SK-N-SH (cell line): ENCODE results near the gene KLF3. TPM values are rescaled to one million over a fixed set of nuclear protein-coding genes. Genes with fewer than 3 reads are reported as not detected.

Experiments
- CTCF ChIA-PET: fragments of 300-600, 350-600 bp; formaldehyde crosslinking; extraction: SDS; loops from one replicate; lab custom pipeline; 2021; lab: Yijun Ruan, JAX
- POLR2A ChIA-PET: fragments of 350-600 bp; sonication (Branson Sonifier 250); formaldehyde crosslinking; extraction: SDS; loops from one replicate; lab custom pipeline; 2020; ENCODE audit warnings: antibody characterized with exemption, inconsistent platforms; lab: Yijun Ruan, JAX
- DNase-seq: peaks from one replicate; pipeline ENCODE4 v3.0.0; 2012
- H2AFZ ChIP-seq: fragments of 200-600 bp; sonication (generic); 2 replicates; pipeline ENCODE4 v1.8.1; 2016; ENCODE audit warnings: antibody characterized with exemption, mild to moderate bottlenecking, low read depth
- H3F3A ChIP-seq: fragments of 200-600 bp; sonication (generic); replicated peaks from 2 replicates; pipeline ENCODE3; 2016; ENCODE audit warnings: antibody characterized with exemption, mild to moderate bottlenecking; ENCODE audit not compliant: insufficient read depth
- H3K27ac ChIP-seq, 2 experiments: fragments of 200-500 bp in 1 of 2; fragments of 200-600 bp in 1 of 2; sonication (Bioruptor generic) in 1 of 2; sonication (generic), shearing (Covaris generic) in 1 of 2; 2 replicates each; pipeline versions ENCODE4 v1.5.1 to v1.6.1; 2014 to 2016; ENCODE audit warnings: low read depth in 2 of 2, inconsistent platforms in 1 of 2, low read length in 1 of 2, mild to moderate bottlenecking in 1 of 2, mixed read lengths in 1 of 2
- H3K27me3 ChIP-seq: fragments of 200-600 bp; sonication (generic), shearing (Covaris generic); 2 replicates; pipeline ENCODE4 v1.6.1; 2016; ENCODE audit warnings: mixed run types; ENCODE audit not compliant: insufficient read depth
- H3K36me3 ChIP-seq, 2 experiments: fragments of 200-500 bp in 1 of 2; fragments of 200-600 bp in 1 of 2; sonication (Bioruptor generic) in 1 of 2; sonication (generic) in 1 of 2; replicated peaks in 1 of 2; 2 replicates each; pipeline versions ENCODE3 to v1.5.1; 2014 to 2016; ENCODE audit warnings: low read length in 1 of 2, mild to moderate bottlenecking in 1 of 2; ENCODE audit not compliant: insufficient read depth in 2 of 2, control insufficient read depth in 1 of 2
- H3K4me1 ChIP-seq, 2 experiments: fragments of 200-500 bp in 1 of 2; fragments of 200-600 bp in 1 of 2; sonication (Bioruptor generic) in 1 of 2; sonication (generic), shearing (Covaris generic) in 1 of 2; 2 replicates each; pipeline versions ENCODE4 v1.5.1 to v1.6.1; 2014 to 2016; ENCODE audit warnings: low read depth in 1 of 2, low read length in 1 of 2, mixed run types in 1 of 2; ENCODE audit not compliant: insufficient read depth in 2 of 2, control insufficient read depth in 1 of 2
- H3K4me2 ChIP-seq: fragments of 200-600 bp; sonication (generic), shearing (Covaris generic); 2 replicates; pipeline ENCODE4 v1.6.1; 2017; ENCODE audit warnings: mixed run types
- H3K4me3 ChIP-seq, 2 experiments: fragments of 200-500 bp in 1 of 2; fragments of 200-600 bp in 1 of 2; sonication (Bioruptor generic) in 1 of 2; sonication (generic), shearing (Covaris generic) in 1 of 2; 2 replicates each; pipeline versions ENCODE4 v1.5.1 to v1.8.1; 2014 to 2016; ENCODE audit warnings: low read depth in 2 of 2, inconsistent platforms in 1 of 2, low read length in 1 of 2, mild to moderate bottlenecking in 1 of 2, mixed read lengths in 1 of 2, moderate library complexity in 1 of 2
- H3K79me2 ChIP-seq: fragments of 200-600 bp; sonication (generic); 2 replicates; pipeline ENCODE4 v1.8.1; 2017; ENCODE audit warnings: mild to moderate bottlenecking; ENCODE audit not compliant: insufficient read depth
- H3K9ac ChIP-seq: fragments of 200-600 bp; sonication (generic); 2 replicates; pipeline ENCODE4 v1.6.1; 2017; ENCODE audit warnings: mixed run types
- H3K9me2 ChIP-seq: fragments of 200-600 bp; sonication (generic); 2 replicates; pipeline ENCODE4 v1.6.1; 2017; ENCODE audit warnings: mixed run types
- H3K9me3 ChIP-seq: fragments of 200-600 bp; sonication (generic); 2 replicates; pipeline ENCODE4 v1.6.1; 2017; ENCODE audit warnings: mixed run types, mild to moderate bottlenecking, moderate library complexity
- H4K20me1 ChIP-seq: fragments of 200-600 bp; sonication (generic); 2 replicates; pipeline ENCODE4 v1.6.1; 2017; ENCODE audit warnings: mild to moderate bottlenecking, mixed run types; ENCODE audit not compliant: insufficient read depth
- ELF1 ChIP-seq: IDR thresholded peaks from 2 replicates; pipeline ENCODE4 v1.4.0; 2012
- EZH2phosphoT487 ChIP-seq: fragments of 200-600 bp; sonication (generic); IDR thresholded peaks from 2 replicates; pipeline ENCODE4 v1.6.1; 2017; ENCODE audit warnings: low read depth, mixed run types, mild to moderate bottlenecking, antibody characterized with exemption, moderate library complexity, borderline replicate concordance
- FOSL2 ChIP-seq: IDR thresholded peaks from 2 replicates; pipeline ENCODE4 v1.4.0; 2012; ENCODE audit warnings: low read depth, mild to moderate bottlenecking, moderate library complexity, borderline replicate concordance
- FOXM1 ChIP-seq: IDR thresholded peaks from 2 replicates; pipeline ENCODE4 v1.4.0; 2012; ENCODE audit warnings: low read depth, mild to moderate bottlenecking
- GATA2 ChIP-seq: sonication (generic); formaldehyde crosslinking; IDR thresholded peaks from 2 replicates; pipeline ENCODE4 v1.5.0; 2020; ENCODE audit warnings: mild to moderate bottlenecking, missing genetic modification reagents
- IRF3 ChIP-seq: fragments of 150-350 bp; IDR thresholded peaks from 2 replicates; pipeline ENCODE4 v1.6.1; 2016; ENCODE audit warnings: mild to moderate bottlenecking, low read depth, low read length
- JUND ChIP-seq: IDR thresholded peaks from 2 replicates; pipeline ENCODE4 v1.4.0; 2012
- MEF2A ChIP-seq: IDR thresholded peaks from 2 replicates; pipeline ENCODE4 v1.4.0; 2012; ENCODE audit warnings: low read depth, borderline replicate concordance
- RFX5 ChIP-seq: IDR thresholded peaks from 2 replicates; pipeline ENCODE4 v1.6.1; 2012; ENCODE audit warnings: mild to moderate bottlenecking, improper control_type of control experiment, low read length
- SIN3A ChIP-seq: IDR thresholded peaks from 2 replicates; pipeline ENCODE4 v1.6.1; 2012; ENCODE audit warnings: low read depth, mild to moderate bottlenecking, low read length, moderate library complexity, borderline replicate concordance
- SMC3 ChIP-seq: IDR thresholded peaks from 2 replicates; pipeline ENCODE4 v1.6.1; 2012; ENCODE audit warnings: low read depth, low read length, improper control_type of control experiment
- TCF12 ChIP-seq: IDR thresholded peaks from 2 replicates; pipeline ENCODE4 v1.4.0; 2012
- USF1 ChIP-seq: IDR thresholded peaks from 2 replicates; pipeline ENCODE4 v1.4.0; 2012; ENCODE audit warnings: low read depth, borderline replicate concordance
- YY1 ChIP-seq: IDR thresholded peaks from 2 replicates; pipeline ENCODE4 v1.4.0; 2012; ENCODE audit warnings: low read depth, mild to moderate bottlenecking
- WGBS: methylation state at CpG from one replicate; pipeline ENCODE4 v1.1.6; 2017; ENCODE audit warnings: low lambda C conversion rate; 5-methylcytosine and 5-hydroxymethylcytosine counted together
- polyA plus RNA-seq, 3 experiments: library from polyadenylated mRNA; depleted of rRNA; stranded (reverse); fragments of >200 nt; gene quantifications; 2 replicates each; pipeline ENCODE4 v1.2.3, GENCODE V29; 2012
- TF ChIP-seq, protein P1 (sequence below): IDR thresholded peaks from 2 replicates; pipeline ENCODE4 v1.4.0; 2012; ENCODE audit warnings: low read depth

Gene KLF3
- polyA plus RNA-seq, 1 of the 3 experiments (the other 2 are of a cell fraction), result 8.2 TPM

- TF ChIP-seq SIN3A, result no peak
- TF ChIP-seq SMC3, result no peak
- no peak for TF ChIP-seq RFX5
- TF ChIP-seq, all 33 proteins: peak for 0
Measured at GRCh38 chr4:38745881-38746280, 81.9 kb downstream of the KLF3 start (continued).

GRCh38 chr4:38747629-38748028, 83.6 kb downstream of the KLF3 start:
- Histone ChIP-seq H3K4me2 (no peak overlapping the region), H4K20me1 (no peaks in the 10 kb centered on the region), H3F3A (peaks cover 1% of the 10 kb centered on the region), H2AFZ (no peak overlapping the region), H3K36me3 (no peaks in the 10 kb centered on the region), H3K4me1 (no peaks in the 10 kb centered on the region), H3K9me2 (no peaks in the 10 kb centered on the region), H3K4me3 (no peak overlapping the region), H3K27ac (no peak overlapping the region), H3K27me3 (no peaks in the 10 kb centered on the region), H3K79me2 (no peaks in the 10 kb centered on the region), H3K9me3 (no peaks in the 10 kb centered on the region), H3K9ac (no peak overlapping the region)
- DNase-seq, result no peak
- TF ChIP-seq FOSL2, result no peak
- TF ChIP-seq TCF12, result no peak
- TF ChIP-seq FOXM1, result no peak
- TF ChIP-seq, protein P1, sequence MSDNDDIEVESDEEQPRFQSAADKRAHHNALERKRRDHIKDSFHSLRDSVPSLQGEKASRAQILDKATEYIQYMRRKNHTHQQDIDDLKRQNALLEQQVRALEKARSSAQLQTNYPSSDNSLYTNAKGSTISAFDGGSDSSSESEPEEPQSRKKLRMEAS, result no peak
- TF ChIP-seq YY1, result no peak
- no peak for TF ChIP-seq MEF2A
- TF ChIP-seq IRF3, result no peak
- no peak for TF ChIP-seq ELF1
- CTCF ChIA-PET, result no interaction called here
- POLR2A ChIA-PET, result no interaction called here

- H2AFZ ChIP-seq, result no peak overlapping the region
- H3K4me2 ChIP-seq, result no peak overlapping the region
- peaks cover 4% of the 10 kb centered on the region for H3F3A ChIP-seq
- no peaks in the 10 kb centered on the region for H3K79me2 ChIP-seq
- no peaks in the 10 kb centered on the region for H3K27me3 ChIP-seq
- no peak for DNase-seq
- H3K9ac ChIP-seq, result no peak overlapping the region
- H4K20me1 ChIP-seq, result no peaks in the 10 kb centered on the region
- no peak overlapping the region for H3K27ac ChIP-seq
- no peak for TF ChIP-seq EZH2phosphoT487
- TF ChIP-seq USF1, result no peak
- no peak for TF ChIP-seq JUND
- TF ChIP-seq TCF12, result no peak
- TF ChIP-seq GATA2 (CRISPR knock-in tag), result no peak
- H3K9me3 ChIP-seq, result no peaks in the 10 kb centered on the region
- no peak overlapping the region for H3K4me3 ChIP-seq
- no peaks in the 10 kb centered on the region for H3K9me2 ChIP-seq
- no peaks in the 10 kb centered on the region; a peak in 1 of 4 replicates for H3K4me1 ChIP-seq
- CTCF ChIA-PET, result interaction anchor here (0.7 kb wide), 1 partner anchor 10 kb away, joined by 5 read pairs; no protein-coding TSS in a partner anchor
- POLR2A ChIA-PET, result no interaction called here
- H3K36me3 ChIP-seq, result no peaks in the 10 kb centered on the region
- WGBS, result 59% methylated on average over 4 of the region's 4 CpGs
Measured at GRCh38 chr4:38749336-38749735, 85.3 kb downstream of the KLF3 start.

Other genes starting within 250 kb of the KLF3 start
- gene TLR10, start 118.8 kb downstream of the KLF3 start, polyA plus RNA-seq (2012; rRNA removed), result not detected in 2 replicates
- gene TLR1, start 140.6 kb downstream of the KLF3 start, polyA plus RNA-seq (2012; rRNA removed), result 0.03 TPM in 1 of 2 replicates, not detected in the other
- gene TLR6, start 192.6 kb downstream of the KLF3 start, polyA plus RNA-seq (2012; rRNA removed), result 0.10 and 0.19 TPM in 2 replicates
- gene FAM114A1, start 203.6 kb downstream of the KLF3 start, polyA plus RNA-seq (2012; rRNA removed), result 48.2 and 54.2 TPM in 2 replicates